Stimulated activated CD8-positive, alpha-beta memory T cell treated with anti-CD3 and anti-CD28 coated beads, Interleukin-15, amount 100 ng/mL, for 1 hour (primary cell): Measurements from ENCODE around the gene RHCG.

Experiments used
- DNase-seq: peaks from one replicate; pipeline ENCODE4 v3.0.0-alpha.2; 2020; ENCODE audit warnings: low read depth

Gene RHCG

GRCh38 chr15:89502867-89503595 is 6.6 kb upstream of the RHCG start:
- no peak for DNase-seq

DNA sequence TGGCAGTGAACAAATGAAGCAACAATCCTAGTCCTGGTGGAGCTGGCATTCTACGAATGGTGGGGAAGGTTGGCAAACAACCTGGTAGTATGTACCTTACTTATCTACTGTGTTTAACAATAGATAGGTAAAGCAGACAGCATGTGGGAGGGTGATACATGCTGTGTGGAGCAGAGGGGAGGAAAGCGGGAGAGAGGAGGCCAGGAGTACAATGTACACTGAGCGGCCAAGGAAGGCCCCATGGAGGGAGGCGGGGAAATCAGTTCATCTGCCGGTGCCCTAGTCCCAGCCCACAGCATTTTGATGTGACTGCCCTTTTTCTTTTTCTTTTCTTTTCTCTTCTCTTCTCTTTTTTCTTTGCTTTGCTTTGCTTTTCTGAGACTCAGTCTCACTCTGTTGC is 5.3 kb upstream of the RHCG start:
- no peak for DNase-seq

DNA sequence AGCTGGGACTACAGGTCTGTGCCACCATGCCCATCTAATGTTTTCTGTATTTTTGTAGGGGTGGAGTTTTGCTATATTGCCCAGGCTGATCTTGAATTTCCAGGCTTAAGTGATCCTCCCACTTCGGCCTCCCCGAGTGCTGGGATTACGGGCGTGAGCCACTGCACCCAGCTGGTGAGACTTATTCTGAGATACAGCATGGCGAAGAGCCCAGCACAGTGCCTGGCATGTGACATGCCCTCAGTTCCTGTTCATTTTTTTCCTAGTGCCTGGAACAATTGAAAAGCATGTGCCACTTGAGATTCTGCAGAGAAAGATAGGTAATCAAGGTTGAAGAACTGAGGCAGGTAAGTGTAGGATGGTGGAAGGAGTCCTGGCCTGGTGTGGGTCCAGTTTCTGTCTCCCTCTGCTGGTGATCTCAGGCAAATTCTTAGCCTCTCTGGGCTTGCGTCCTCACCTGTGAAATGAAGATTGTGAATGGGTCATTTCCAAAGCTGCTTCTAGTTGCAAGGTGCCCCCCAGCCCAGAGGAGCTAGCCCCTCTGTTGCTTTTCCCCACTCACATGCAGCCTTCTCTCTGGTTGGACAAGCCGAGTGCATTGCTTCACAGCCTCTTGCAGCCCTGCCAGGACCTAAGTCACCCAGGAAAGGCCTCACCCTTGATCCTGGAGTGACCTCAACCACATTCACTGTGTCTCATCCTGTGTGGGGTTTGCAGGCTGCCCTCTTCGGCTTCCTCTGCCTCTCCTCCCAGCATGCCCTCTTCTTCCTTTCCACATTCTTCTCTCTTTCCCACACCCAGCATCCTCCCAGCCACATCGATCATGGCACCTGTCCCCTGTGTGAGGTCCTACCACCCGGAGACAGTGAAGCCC is 4.3 kb upstream of the RHCG start:
- no peak for DNase-seq

GRCh38 chr15:89499156-89499555 is 2.8 kb upstream of the RHCG start:
- no peak for DNase-seq

DNA sequence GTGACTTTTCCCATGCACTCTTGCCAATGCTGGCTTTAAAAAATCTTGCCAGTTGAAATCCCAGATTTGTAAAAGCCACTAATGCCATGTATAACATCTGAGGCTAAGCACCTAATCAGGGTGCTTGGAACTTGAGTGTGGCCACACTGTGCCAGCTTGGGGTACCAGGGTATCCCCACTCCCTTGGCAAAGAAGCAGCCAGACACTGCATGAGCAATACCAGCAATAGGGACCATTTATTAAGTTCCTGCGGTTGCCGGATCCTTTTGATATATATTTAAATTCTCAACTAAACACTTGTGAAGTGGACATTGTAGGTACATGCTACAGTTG is 2.2 kb upstream of the RHCG start:
- no peak for DNase-seq

DNA sequence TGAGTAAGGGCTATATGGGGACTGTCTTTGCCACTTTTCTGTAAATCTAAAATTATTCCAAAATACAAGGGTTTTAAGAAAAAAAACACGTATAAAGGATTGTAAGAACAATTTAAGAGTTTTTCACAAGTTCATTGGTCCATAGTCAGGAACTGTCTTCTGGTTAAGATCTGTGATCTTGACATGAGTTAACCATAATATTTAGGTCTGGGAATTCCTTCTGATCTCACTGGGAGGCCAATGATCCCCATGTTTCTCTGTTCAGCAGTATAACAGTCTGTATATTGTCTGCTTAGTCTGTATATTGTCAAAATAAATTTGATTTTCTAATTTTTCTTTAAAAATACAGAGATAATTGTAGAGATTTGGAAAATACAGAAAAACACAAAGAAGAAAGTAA is 848 bp upstream of the RHCG start:
- DNase-seq = no peak

- no peak for DNase-seq
Observed at GRCh38 chr15:89495638-89496145, 691 bp downstream of the RHCG start.

DNA sequence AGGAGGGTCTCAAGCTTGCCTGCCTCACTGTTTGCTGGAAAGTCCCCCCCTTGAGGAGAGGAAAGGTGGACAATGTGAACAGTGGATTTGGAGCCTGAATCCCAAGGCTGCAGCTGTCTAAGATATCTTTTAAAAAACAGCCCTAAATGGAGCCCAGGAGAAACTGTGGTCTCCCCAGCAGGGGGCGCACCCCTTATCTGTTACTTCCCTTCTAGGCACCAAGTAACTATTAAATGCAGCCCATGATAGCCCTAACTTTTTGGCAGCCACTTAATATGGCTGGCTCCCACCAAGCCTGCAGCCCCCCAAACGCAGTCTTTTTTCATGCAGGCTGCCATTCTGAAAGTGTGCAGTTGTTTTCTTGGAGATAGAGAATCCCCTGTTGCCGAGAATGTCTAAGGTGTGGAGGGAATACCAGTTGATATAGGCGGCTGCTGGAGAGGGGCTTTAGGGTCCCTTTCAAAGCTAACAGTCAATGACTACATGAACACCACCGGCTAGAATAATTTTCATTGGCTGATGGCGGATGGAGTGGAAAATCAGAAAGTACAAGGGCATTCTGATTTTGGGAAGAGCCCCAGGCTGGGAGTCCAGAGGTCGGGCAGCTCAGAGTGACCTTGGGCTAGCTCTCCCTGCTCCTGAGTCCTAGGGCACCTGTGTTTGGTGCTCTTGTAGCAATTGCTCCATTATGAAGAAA is 1.3 kb downstream of the RHCG start:
- DNase-seq = no peak

DNA sequence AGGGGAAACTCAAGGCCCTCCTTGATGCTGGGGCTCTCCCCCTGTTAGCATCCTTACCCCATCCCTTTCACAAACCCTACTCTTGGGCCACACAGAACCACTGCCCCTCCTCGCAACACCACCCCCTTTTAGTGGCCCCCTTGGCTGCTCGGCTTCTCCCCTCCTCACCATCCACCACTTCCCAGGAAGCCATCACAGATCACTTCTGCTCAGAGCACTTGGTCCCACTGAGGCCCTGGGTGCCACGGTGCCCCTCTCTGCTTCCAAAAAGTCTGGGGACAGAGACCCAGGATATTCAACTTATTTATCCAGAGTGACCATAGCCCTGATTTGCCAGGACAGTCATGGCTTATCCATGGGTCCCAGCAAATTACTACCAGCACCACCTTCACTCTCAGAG is 2.4 kb downstream of the RHCG start:
- no peak for DNase-seq

DNA sequence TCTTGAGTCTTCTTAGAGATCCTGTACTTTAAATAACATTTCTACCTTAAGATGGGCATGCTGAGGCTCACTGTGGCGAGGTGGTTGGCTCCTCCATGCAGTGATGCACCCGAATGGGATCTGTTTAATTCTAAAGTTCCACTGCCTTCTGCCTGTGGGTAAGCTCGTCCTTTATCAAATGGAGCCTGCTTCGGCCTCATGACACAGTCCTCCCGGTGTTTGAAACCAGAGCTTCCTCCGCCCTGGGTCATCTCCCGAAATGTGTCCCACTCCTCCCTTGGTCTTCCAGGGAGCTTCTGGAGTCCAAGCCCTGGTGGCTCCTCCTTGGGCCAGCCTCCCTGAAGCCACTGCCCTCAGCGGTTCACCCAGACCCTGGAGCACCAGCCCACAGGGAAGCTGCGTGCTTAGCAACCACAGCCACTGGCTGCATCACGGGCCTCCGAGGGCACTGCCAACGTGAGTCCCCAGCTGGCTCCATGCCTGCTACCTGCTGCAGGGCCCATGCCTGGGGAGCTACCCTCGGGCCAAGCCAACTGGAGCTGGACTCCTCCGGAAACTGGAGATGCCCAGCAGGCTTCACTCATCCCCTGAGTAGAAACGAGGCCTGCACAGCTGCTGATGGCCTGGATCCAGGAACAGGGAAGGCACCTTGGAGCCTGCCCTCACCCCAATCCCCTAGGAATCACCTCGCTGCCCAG is 3.3 kb downstream of the RHCG start:
- DNase-seq = no peak

DNA sequence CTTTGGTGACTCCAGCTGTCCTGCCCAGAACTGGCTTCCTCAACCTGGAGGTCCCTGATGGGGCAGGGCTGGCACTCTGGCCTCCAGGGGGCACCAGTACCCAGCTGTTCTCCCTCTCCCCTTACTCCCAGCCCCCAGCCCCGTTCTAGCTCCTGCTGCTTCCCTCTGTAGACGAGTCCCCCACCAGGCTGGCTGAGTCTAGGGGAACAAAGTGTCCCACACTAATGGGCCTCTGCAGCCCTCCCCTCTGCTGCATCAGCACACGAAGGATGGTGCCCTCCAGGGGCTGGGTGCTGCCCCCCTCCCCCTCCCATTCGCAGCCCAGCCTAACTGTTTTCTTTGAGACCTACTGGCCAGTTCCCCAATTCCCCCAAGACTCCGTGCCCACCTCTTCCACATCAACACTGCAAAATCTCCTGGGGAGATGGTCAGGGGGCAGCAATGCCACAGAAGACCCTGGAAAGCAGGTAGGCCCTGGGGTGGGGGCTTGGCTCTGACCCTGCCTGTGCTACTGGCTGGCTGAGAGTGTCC is 4.2 kb downstream of the RHCG start:
- no peak for DNase-seq

GRCh38 chr15:89490814-89491315 is 5.5 kb downstream of the RHCG start:
- no peak for DNase-seq

GRCh38 chr15:89490081-89490813 is 6.1 kb downstream of the RHCG start:
- DNase-seq = no peak

- DNase-seq = no peak
Observed at GRCh38 chr15:89489376-89489775, 7.0 kb downstream of the RHCG start.

DNA sequence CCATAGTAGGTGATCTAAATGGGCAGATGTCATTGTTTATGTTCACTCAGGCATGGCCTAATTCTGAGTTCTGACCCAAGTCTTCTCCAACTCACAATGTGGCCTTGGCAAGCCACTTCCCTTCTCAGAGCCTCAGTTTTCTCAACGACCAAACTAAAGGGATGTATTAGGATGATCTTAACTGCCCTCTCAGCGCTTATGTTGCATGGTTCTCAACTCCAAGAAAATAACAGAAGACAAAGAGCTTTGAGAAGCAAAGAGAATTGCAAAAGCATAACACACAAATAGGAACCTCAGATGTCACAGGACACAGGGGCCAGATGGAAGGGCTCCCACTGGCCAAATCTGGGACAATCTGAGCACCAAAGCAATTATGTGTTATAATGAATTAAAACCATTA is 8.6 kb downstream of the RHCG start:
- DNase-seq = no peak

- no peak for DNase-seq
Observed at GRCh38 chr15:89486726-89487050, 9.7 kb downstream of the RHCG start.

DNA sequence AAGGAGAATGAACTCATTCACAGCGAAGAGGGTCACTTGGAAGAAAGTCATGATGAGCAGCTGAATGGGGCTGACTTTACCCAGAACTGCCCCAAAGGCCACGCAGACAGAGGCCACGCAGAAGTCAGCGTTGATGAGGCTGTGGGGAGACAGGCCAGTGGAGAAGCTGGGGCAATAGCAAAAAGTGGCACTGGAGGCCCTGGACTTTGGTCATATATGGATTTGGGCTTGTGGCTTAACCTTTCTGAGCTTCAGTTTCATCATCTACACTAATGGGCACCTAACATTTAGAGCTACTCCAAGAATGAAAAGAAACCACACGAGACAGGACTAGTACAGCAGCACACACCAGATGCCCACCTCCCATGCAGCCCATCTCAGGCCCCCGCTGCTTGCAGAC is 13.3 kb downstream of the RHCG start:
- no peak for DNase-seq

DNA sequence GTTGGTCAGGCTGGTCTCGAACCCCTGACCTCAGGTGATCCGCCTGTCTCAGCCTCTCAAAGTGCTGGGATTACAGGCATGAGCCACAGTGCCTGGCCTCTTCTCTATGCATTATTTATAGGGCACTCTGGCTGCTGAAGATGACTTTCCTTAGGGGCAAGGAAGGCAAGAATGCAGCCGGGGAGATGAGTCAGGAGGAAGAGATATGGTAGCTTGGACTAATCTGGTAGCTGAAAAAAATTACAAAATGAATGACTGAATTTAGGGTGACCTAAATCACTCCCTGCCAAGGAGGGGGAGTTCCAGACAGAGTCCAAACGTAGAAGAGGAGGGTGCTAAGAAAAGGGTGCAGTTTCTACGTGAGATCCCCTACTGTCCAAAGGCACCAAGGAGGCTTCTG is 14.2 kb downstream of the RHCG start:
- no peak for DNase-seq

DNA sequence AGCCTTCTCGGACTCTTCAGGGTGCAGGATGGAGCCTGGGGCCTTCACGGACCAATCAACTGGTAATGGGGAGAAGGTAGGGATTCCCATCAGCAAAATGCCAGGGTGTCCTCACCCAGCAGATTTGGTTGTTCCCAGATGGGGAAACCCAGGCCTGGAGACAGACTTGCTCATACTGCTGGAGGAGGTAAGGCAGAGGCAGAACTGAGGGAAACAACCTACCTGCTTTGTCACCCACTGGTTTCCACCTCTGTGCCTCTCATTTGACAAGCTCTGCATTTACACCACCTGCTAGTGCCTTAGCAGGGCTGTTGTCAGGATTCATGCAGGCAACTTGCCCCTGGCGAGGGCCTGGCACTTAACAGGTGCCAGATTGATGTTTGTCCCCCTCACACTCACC is 15.9 kb downstream of the RHCG start:
- no peak for DNase-seq

- DNase-seq = no peak
Observed at GRCh38 chr15:89479173-89479572, 17.2 kb downstream of the RHCG start.
